Tibial nerve (tissue), 4 donors: ENCODE data around the gene PSMG2.

ENCODE experiments used
- CTCF ChIP-seq, 5 experiments: fragments of 200-600 bp in 3 of 5; fragments of 450-650 bp in 2 of 5; sonication (generic) in 3 of 5; IDR thresholded peaks; one replicate each; pipeline ENCODE4 v1.5.1; 2016 to 2019; ENCODE audit warnings: antibody characterized with exemption in 5 of 5, mild to moderate bottlenecking in 3 of 5, moderate library complexity in 2 of 5
- EP300 ChIP-seq, 2 donors: sonication (generic); formaldehyde crosslinking; IDR thresholded peaks; one replicate each; pipeline ENCODE4 v1.6.1; 2017; ENCODE audit warnings: antibody characterized with exemption in 2 of 2, mild to moderate bottlenecking in 1 of 2
- POLR2A ChIP-seq, 2 donors: fragments of 450-650 bp; IDR thresholded peaks; one replicate each; pipeline ENCODE4 v1.6.1; 2017; ENCODE audit warnings: antibody characterized with exemption in 2 of 2, mild to moderate bottlenecking in 2 of 2, moderate library complexity in 2 of 2

GRCh38 chr18:12721495-12722275, 18.8 kb downstream of the PSMG2 start:
- no peak for TF ChIP-seq CTCF (IDR thresholded peaks at IDR 0.05)
- no peak for TF ChIP-seq POLR2A (IDR thresholded peaks at IDR 0.05)
- TF ChIP-seq EP300 (IDR thresholded peaks at IDR 0.05), result no peak
